ENCODE measurements around the gene TWF2.

The TWF2 gene

DNA sequence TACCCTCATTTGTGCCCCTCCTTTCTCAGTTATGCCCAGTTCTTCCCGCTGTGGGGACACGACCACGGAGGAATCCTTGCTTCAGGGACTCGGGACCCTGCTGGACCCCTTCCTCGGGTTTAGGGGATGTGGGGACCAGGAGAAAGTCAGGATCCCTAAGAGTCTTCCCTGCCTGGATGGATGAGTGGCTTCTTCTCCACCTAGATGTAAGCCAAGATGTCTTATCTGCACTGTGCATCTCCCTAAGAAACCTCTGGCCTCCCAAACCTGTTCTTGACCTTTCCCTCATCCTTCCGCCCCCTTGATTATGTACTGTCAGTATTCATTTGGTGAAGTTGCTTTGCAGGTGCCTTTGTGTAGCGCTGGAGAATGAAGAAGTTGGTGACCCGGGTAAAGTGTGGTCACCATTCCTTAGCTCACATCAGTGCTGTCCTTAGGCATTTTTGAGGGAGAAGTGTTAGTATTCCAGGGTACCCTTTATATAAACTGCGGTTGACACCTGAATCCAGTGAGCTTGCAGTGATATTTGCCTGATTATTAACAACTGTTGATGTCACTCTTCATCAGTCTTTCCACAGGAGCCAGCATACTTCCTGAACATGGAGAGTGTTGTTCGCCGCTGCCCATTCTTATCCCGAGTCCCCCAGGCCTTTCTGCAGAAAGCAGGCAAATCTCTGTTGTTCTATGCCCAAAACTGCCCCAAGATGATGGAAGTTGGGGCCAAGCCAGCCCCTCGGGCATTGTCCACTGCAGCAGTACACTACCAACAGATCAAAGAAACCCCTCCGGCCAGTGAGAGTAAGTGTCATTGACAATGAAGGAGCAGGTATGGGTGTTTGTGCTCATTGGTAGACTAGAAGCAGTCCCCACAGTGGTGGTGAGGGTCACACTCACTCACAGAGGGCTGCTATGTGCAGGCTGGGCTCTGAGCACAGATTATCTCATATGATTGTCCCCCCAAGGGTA lies 40.0 kb downstream of the TWF2 start:
- no peak for DNase-seq

DNA sequence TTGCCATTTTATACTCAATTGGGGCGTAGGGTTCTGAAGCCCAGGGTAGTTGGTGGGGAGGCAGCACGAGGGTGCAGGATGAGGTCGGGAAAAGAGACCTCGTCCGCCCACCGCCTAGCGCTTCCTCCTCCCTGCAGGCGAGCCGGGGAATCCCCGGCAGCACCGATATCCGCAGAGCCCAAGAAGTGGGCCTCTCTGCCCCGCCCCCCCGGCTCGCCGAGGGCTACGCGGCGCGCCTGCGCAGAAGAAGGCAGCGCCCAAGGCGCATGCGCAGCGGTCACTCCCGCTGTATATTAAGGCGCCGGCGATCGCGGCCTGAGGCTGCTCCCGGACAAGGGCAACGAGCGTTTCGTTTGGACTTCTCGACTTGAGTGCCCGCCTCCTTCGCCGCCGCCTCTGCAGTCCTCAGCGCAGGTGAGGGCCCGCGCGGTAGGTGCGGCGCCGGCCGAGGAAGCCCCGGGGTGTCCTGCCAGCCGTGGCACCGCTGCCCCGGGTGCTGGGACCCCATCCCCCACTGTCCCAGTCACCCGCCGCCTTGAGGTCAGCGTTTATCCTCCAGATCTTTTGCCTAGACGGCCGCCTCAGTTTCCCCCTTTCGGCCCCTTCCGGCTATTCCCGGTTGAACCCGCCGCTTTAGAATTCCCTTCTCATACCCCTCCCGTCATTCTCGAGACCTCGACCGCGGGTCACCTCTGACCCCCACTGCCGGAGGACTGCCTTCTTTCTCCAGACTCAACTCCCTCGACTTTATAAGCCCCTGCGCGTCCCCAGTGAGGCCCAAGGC lies 40.9 kb downstream of the TWF2 start, which contains the start of gene ALAS1:
ALAS1 (plus strand) TSS at position 319 of the 784 bp plus-strand sequence. CDS start 1,082 bp downstream, outside the sequence.
- peak; percentile 90 for DNase-seq

DNA sequence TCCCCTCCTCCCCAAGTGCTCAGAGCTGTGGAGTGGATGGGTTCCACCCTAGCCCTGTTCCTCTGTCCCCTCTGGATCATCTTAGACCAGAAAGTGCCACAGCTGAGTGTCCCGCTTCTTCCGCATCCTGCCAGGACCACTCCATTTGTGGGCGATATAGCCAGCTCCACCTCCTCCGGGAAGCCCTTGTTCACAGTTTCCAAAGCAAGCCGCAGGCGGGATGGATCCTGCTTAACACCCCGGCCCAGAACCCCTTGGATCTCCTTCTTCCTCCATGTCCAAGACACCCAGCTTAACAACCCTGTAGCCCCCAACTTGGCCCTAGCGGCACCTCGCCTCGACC lies 41.5 kb downstream of the TWF2 start:
- DNase-seq = no peak

DNA sequence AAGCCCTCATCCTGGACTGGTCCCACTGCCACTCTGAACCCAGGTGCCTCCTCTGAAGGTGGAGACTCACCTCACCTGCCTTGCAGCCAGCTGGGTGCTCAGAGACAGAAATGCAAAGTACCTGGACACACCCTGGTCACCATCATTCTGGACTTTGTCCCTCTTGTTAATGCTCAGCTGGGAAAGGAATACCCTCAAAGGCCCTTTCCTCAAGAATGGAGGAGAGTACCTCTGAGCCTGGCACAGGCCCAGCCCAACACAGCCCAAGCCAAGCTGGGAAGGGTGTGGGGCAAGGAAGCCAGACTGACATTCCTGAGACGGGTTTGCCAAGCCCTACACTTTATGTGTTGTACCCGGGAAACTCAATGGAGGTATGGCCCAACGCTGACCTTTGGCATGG lies 42.0 kb downstream of the TWF2 start:
- DNase-seq = no peak

DNA sequence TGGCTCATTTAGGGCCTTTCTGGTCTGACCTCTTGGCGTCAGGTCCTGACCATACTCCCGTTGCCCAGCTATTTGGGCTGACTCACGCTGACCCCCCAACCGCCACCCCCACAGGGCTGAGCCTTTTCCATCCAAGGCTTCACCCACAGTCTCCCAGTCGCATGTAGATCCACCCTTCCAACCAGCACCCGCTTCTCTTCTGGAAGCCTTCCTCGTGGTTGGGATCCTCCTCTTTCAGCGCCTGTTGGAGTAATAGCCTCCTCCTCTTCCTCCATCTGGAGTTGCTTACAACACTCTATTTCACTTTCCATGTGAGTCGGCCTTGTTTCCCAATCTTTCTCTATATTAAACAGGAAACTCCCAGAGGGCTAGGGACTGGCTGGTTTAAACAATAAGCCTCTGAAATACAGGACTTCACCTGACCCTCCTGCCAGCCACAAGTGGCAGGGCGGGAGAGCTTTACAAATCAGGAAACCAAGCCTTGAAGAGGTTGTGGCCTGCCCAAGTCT lies 43.1 kb downstream of the TWF2 start:
- DNase-seq = no peak

DNA sequence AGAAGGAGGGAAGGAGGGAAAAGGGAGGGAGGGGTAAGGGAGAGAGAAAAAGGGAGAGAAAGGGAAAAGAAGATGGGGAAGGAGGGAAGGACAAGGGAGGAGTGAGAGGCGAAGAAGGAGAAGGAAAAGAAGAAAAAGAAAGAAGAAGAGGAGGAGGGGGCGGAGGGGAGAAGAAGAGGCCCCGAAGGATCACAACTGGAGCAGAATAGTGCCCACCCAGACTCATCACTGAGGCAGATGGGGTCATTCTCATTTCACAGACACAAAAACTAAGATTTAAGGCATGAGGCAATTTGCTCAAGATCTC lies 43.7 kb downstream of the TWF2 start:
- DNase-seq = no peak

DNA sequence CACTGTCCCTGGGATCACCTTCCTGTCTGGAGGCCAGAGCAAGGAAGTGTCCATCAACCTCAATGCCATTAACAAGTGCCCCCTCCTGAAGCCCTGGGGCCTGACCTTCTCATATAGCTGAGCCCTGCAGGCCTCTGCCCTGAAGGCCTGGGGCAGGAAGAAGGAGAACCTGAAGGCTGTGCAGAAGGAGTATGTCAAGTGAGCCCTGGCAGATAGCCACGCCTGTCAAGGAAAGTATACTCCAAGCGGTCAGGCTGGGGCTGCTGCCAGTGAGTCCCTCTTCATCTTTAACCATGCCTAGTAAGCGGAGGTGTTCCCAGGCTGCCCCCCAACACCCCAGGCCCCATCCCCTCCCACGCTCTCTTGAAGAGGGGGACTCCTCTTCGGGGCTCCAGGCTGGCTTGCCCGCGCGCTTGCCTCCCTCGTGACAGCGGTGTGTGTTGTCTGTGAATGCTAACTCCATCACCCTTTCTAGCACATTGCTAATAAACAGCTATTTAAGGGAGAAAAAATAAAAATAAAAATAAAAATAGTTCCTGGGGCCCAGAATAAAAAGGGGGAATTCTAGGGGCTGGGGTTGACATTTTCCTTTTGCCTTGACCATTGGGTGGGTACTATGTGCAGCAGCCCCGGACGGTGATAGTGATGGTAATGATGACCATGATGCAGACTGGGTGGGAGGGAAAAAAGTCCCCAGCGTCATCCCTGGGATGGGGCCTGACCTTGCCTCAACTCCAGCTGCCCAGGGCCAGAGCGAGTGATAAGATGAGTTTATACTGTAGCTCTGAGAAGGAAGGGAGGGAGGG lies 44.3 kb downstream of the TWF2 start:
- no peak for DNase-seq

DNA sequence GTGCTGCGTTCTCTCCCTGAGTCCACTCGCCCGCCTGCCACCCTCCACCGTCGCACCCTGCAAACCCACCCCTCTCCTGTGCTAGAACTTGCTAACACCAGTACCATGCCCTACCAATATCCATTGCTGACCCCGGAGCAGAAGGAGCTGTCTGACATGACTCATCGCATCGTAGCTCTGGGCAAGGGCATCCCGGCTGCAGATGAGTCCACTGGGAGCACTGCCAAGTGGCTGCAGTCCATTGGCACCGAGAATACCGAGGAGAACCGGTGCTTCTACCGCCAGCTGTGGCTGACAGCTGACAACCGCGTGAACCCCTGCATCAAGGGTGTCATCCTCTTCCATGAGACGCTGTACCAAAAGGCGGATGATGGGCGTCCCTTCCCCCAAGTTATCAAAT lies 45.9 kb downstream of the TWF2 start:
- DNase-seq = no peak

DNA sequence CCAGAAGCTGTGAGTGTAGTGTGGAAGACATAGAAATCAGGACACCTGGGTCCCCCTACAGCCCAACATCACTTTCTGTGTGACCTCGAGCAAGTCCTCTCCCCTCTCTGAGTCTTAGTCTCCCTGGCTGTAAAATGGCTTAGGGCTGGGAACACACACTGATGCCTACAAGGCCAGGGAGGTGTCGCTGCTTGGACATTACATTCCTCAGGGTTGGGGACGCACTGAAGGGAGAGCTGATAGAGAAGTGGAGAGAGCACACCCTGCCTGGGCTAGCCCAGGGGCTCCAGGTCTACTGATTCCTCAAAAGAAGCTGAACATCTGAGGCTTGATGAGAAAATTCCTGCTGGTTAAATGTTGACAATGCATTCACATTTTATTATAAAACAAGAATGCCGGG lies 47.3 kb downstream of the TWF2 start:
- DNase-seq = no peak

DNA sequence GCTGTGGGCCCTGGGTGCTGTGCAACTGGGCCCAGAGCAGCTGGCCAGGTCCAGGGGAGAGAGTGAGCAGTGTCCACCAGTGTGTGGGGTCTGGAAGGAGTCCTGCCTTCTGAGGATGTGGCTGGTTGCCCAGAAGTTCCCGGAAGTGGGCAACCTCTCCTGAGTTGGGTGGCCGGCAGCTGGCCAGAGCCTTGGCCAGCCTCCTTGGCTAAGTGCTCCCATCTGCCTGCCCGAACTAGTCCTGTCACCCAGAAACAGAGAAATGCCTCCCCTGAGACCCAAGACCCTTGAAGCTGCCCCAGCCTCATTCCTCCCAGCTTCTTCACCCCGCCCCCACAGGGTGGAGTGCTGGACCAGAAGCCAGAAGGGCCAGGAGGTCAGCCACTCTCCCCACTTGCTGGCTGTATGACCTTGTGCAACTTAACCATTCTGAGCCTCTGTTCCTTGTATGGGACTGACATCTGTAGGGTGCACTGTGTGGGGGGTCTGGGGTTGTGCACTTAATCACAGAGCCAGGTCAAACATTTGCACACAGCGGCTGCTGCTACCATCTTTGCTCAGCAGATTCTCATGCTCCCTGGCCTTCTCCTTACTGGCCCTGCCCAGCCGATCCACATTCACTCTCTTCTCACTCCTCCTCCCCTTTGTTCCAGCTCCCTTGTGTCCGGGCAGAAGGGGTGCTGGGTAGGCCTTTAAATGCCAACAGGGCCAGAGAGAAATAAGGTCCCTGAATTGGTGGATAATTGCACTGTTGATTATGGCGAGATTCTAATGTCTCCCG lies 48.5 kb downstream of the TWF2 start:
- DNase-seq = no peak

DNA sequence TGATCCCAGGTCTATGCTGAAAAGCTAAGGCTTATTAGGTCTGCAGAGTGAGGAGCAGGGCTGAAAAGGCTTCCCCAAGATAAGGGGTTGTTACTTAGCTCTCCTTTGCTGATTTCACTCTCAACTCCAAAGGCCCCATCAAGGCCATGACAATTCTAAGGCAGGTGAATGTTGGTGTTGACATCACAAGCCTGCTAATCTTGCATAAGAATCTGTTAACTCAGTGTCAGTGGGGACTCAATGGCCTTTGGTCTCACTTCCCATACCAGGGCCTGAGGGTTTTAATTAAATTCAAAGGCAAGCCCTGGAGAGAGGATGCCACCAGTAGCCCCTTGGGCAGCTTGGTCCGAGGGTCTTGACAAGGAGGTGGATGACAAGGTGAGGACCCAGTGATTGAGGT lies 50.4 kb downstream of the TWF2 start:
- no peak for DNase-seq

DNA sequence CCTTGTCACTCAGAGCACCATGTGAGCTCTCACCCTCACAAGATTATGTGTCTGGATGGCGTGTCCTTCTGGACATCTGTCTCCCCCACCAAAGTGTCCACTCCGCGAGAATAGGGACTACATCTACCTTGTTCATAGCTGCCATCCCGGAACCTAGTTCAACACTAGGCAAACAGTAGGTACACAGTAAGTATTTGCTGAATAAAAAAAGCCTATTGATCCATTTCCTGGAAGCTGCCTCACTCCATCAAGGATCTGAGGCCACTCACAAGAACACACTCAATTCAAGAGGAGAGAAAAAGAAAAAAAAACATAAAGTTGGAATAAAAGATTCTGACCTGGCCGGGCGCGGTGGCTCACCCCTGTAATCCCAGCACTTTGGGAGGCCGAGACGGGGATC lies 52.2 kb downstream of the TWF2 start:
- DNase-seq = no peak

DNA sequence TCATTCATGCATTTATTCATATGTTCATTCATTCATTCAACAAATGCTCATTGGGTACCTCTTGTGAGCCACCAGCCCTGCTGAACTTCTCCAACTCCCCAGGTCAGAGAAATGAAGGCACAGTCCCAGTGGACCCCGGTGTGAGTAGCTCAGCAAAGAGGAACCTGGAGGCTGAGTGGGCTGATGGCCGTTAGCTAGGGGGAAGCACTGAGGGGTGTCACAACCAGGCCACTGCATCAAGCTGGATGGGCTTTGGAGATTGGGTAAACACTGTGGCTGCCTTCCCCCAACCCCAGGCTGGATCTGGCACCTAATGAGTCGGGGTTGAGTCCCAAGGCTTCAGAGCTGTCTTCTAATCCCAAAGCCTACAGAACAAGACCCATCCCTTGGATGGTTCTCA lies 53.1 kb downstream of the TWF2 start:
- DNase-seq = no peak

DNA sequence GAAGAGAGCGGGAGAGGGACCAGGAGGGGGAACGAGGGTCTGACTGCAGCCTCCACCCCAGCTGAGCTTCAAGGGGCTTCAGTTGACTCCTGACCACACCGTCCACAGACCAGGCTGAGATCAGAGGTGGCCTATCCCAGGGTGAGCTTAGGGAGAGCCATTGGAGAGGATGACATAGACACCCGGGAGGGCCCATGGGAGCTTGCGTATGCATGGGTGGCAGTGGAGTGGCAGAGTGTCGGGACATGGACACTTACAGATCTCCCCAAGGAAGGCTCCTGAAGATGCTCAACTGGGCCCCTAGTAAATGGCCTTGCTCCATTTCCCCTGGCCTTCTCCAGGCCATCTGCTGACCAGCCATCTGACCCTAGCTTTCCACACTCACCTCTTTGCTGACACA lies 53.6 kb downstream of the TWF2 start:
- no peak for DNase-seq

DNA sequence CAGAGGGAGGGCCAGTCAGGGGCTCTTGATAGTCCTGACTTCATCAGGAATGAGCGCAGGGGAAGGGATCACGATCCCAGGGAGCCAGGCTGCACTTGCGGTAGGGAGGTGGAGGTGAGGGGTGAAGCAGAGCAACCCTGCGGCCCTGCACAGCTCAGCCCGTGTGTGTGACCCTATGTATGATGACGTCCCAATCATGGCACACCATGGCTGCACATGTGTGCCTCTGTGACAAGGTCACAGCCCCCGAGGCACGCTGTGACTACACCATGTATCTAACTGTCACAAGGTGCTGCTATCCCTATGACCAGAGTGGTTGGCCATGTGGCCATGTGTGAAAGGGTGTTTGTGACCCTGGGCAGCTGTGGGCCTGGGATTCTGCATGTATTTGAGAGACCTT lies 54.3 kb downstream of the TWF2 start:
- no peak for DNase-seq

DNA sequence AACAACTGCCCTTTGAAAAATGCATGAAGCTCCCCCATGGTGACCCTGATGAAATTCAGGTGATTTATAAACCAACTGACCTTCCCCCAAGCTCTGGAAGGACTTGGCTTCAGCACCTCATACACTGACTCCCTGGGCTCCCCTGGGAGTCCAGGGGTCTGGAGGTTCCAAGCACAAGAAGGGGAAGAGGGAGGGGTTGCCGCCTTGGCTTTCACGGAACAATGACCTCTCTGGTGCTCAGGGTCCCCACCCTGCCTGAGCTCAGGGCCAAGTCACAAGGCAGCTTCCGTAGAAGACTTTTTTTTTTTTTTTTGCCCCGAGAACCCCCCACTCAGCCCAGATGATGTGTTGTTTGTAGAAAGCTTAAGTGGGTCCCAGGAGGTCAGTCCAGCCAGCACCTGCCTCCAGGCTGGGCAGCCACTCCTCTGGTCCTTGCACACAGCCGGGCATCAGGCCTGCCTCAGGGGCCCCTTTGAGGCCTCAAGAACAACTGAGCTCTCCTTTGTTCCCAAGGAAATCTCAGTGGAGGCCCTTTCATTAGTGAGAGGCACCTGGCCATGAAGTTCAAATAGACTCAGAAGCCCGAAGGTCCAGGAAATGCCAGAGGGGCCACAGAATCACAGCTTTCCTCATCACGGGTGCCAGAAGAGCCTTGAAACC lies 55.0 kb downstream of the TWF2 start:
- DNase-seq = no peak

DNA sequence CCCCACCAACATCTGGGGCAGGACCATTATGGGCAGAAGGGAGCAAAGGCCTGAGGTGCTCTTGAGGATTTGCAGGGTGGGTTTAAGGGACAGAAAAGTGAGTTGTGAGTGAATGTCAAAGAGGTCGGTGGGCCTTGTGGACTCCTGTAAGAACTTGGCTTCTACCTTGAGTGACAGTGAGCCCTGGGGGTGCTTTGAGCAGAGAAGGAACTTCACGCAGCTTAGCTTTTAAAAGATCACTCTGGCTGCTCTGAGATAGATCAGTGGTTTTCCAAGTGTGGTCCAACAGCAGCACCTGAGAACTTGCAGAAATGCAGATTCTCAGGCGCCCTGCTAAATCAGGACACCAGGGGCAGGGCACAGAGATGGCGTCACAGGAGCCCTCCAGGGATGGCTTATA lies 56.3 kb downstream of the TWF2 start:
- DNase-seq = no peak

DNA sequence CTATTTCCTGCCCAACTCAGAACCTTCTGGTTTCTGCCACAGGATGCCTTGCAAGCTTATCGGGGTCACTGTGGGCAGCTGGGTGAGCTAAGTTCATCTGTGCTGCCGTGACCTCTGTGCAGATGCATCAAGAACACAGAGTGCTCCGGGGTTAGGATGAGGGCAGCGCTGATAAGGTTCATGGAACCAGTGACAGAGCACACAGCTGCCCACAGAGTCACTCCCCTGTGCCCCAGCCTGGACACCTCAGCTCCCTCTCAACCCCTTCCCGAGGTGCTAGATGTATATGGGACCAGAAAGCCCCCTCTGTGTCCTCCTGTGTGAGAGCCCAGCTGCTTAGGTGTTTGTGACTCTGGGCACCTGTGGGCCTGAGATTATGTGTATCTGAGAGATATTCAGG lies 56.8 kb downstream of the TWF2 start:
- DNase-seq = no peak

DNA sequence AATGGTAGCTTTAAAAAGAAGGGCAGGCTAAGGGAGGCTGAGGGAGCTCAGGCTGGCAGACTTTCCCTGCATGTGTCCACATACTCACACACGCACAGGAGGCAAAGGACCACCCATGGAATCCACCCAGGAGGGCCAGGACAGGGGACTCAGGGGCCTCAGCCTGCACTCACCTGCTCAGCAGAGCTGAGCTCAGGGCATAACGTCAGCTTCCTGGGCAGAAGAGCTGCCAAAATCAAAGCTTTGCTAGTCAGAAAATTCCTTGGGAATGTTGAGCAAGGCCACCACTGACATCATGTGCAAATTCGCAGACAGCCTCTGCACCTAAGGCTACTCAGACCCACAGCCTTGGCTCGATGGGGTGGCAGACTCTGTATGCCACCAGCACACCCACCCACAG lies 57.4 kb downstream of the TWF2 start:
- DNase-seq = no peak
